Liver (tissue), 9 donors: ENCODE measurements around the gene RAP2C. TPM values are rescaled to one million over a fixed set of nuclear protein-coding genes. Genes with fewer than 3 reads are reported as not detected.

Experiments
- DNase-seq: peaks from one replicate; pipeline ENCODE4 v3.0.0-alpha.2; 2017; ENCODE audit warnings: low spot score
- H3K27ac ChIP-seq, 2 donors: one replicate each; pipeline ENCODE4 v1.7.0; 2013; ENCODE audit warnings: inconsistent platforms in 2 of 2, low read length in 2 of 2, control low read depth in 1 of 2, low read depth in 1 of 2, mild to moderate bottlenecking in 1 of 2
- H3K27me3 ChIP-seq, 4 donors: one replicate each; pipeline versions ENCODE4 v1.6.1 to v1.7.0; 2013; ENCODE audit warnings: low read length in 3 of 4, inconsistent platforms in 1 of 4, mild to moderate bottlenecking in 1 of 4, moderate library complexity in 1 of 4; ENCODE audit not compliant: control insufficient read depth in 4 of 4, insufficient read depth in 4 of 4
- H3K36me3 ChIP-seq, 4 donors: one replicate each; pipeline versions ENCODE4 v1.6.1 to v1.7.0; 2013; ENCODE audit warnings: low read length in 3 of 4, mild to moderate bottlenecking in 3 of 4, low read depth in 1 of 4, moderate library complexity in 1 of 4; ENCODE audit not compliant: control insufficient read depth in 4 of 4, insufficient read depth in 3 of 4
- H3K4me1 ChIP-seq, 4 donors: one replicate each; pipeline versions ENCODE4 v1.6.1 to v1.7.0; 2013; ENCODE audit warnings: low read length in 3 of 4, mild to moderate bottlenecking in 3 of 4, moderate library complexity in 1 of 4; ENCODE audit not compliant: control insufficient read depth in 4 of 4, insufficient read depth in 4 of 4
- H3K4me3 ChIP-seq, 3 donors: one replicate each; pipeline versions ENCODE4 v1.6.1 to v1.7.0; 2013; ENCODE audit warnings: low read length in 3 of 3, control low read depth in 1 of 3, low read depth in 1 of 3, mild to moderate bottlenecking in 1 of 3
- H3K9ac ChIP-seq, 2 donors: one replicate each; pipeline ENCODE4 v1.7.0; 2013; ENCODE audit warnings: low read length in 2 of 2, mild to moderate bottlenecking in 2 of 2, moderate library complexity in 2 of 2, control low read depth in 1 of 2, low read depth in 1 of 2
- H3K9me3 ChIP-seq, 4 donors: one replicate each; pipeline versions ENCODE4 v1.6.1 to v1.7.0; 2013; ENCODE audit warnings: low read length in 3 of 4; ENCODE audit not compliant: control insufficient read depth in 4 of 4
- ATF3 ChIP-seq: IDR thresholded peaks from 2 replicates; pipeline ENCODE4 v1.6.1; 2016; ENCODE audit warnings: antibody characterized with exemption
- EGR1 ChIP-seq, 2 donors: IDR thresholded peaks; 2 replicates each; pipeline ENCODE4 v1.6.1; 2016 to 2018; ENCODE audit warnings: antibody characterized with exemption in 2 of 2, low read depth in 2 of 2
- FOXA1 ChIP-seq: IDR thresholded peaks from 2 replicates; pipeline ENCODE4 v1.6.1; 2016; ENCODE audit warnings: antibody characterized with exemption
- FOXA2 ChIP-seq: IDR thresholded peaks from 2 replicates; pipeline ENCODE4 v1.6.1; 2016; ENCODE audit warnings: antibody characterized with exemption
- GABPA ChIP-seq, 2 donors: IDR thresholded peaks in 1 of 2; conservative IDR thresholded peaks in 1 of 2; 2 replicates each; pipeline ENCODE4 v1.6.1; 2016; ENCODE audit warnings: antibody characterized with exemption in 2 of 2, mild to moderate bottlenecking in 1 of 2, moderate library complexity in 1 of 2
- HNF4A ChIP-seq, 2 donors: conservative IDR thresholded peaks; 2 replicates each; pipeline ENCODE4 v1.6.1; 2016; ENCODE audit warnings: antibody characterized with exemption in 2 of 2, mild to moderate bottlenecking in 2 of 2
- HNF4G ChIP-seq: IDR thresholded peaks from 2 replicates; pipeline ENCODE4 v1.6.1; 2016; ENCODE audit warnings: antibody characterized with exemption
- JUND ChIP-seq, 2 donors: IDR thresholded peaks; 2 replicates each; pipeline ENCODE4 v1.6.1; 2016; ENCODE audit warnings: antibody characterized with exemption in 2 of 2
- MAX ChIP-seq: IDR thresholded peaks from 2 replicates; pipeline ENCODE4 v1.6.1; 2016; ENCODE audit warnings: antibody characterized with exemption
- NR2F2 ChIP-seq: IDR thresholded peaks from 2 replicates; pipeline ENCODE4 v1.6.1; 2016; ENCODE audit warnings: antibody characterized with exemption
- RAD21 ChIP-seq, 2 donors: IDR thresholded peaks; 2 replicates each; pipeline ENCODE4 v1.6.1; 2016; ENCODE audit warnings: antibody characterized with exemption in 2 of 2, mild to moderate bottlenecking in 2 of 2
- REST ChIP-seq: IDR thresholded peaks from 2 replicates; pipeline ENCODE4 v1.6.1; 2016; ENCODE audit warnings: antibody characterized with exemption, mild to moderate bottlenecking
- RXRA ChIP-seq, 2 donors: IDR thresholded peaks; 2 replicates each; pipeline ENCODE4 v1.6.1; 2017 to 2018; ENCODE audit warnings: antibody characterized with exemption in 2 of 2, mild to moderate bottlenecking in 1 of 2
- SP1 ChIP-seq: IDR thresholded peaks from 2 replicates; pipeline ENCODE4 v1.6.1; 2018; ENCODE audit warnings: antibody characterized with exemption, mild to moderate bottlenecking
- TAF1 ChIP-seq: conservative IDR thresholded peaks from 2 replicates; pipeline ENCODE4 v1.6.1; 2016; ENCODE audit warnings: antibody characterized with exemption, mild to moderate bottlenecking
- YY1 ChIP-seq: IDR thresholded peaks from 2 replicates; pipeline ENCODE4 v1.6.1; 2016; ENCODE audit warnings: antibody characterized with exemption, mild to moderate bottlenecking
- WGBS: extraction: QIAGEN DNeasy Blood & Tissue Kit; methylation state at CpG from one replicate; pipeline ENCODE4 v1.1.7; 2013; 5-methylcytosine and 5-hydroxymethylcytosine counted together
- polyA plus RNA-seq, 2 donors: library from polyadenylated mRNA; stranded (reverse) in 1 of 2; unstranded in 1 of 2; fragments of 200-250 nt in 1 of 2; fragments of >200 nt in 1 of 2; fragmentation: Nextera tagmentation in 1 of 2; extraction: Ambion mirVana in 1 of 2; gene quantifications; one replicate each; pipeline versions ENCODE4 v1.2.1 to v1.2.3, GENCODE V29; 2013 to 2015
- total RNA-seq, 2 donors: library from RNA; depleted of rRNA; stranded (reverse); fragments of >200 nt; gene quantifications; one replicate each; pipeline ENCODE4 v1.2.3, GENCODE V29; 2014
- TF ChIP-seq, protein P1 (sequence below): fragments of 150-350 bp; IDR thresholded peaks from 2 replicates; pipeline ENCODE4 v1.5.1; 2017; ENCODE audit warnings: improper control_type of control experiment, low read depth, low read length; ENCODE audit not compliant: missing input control
- TF ChIP-seq, protein P2 (sequence below): IDR thresholded peaks from 2 replicates; pipeline ENCODE4 v1.6.1; 2016; ENCODE audit warnings: antibody characterized with exemption
- donor health status: healthy.
- donor health status: healthy.
- donor health status: healthy.
- donor health status: healthy.
- donor health status: healthy.

RAP2C gene
- total and polyA plus RNA-seq, 4 donors, result 12.6 to 35.3 (median 19.3) TPM

DNA sequence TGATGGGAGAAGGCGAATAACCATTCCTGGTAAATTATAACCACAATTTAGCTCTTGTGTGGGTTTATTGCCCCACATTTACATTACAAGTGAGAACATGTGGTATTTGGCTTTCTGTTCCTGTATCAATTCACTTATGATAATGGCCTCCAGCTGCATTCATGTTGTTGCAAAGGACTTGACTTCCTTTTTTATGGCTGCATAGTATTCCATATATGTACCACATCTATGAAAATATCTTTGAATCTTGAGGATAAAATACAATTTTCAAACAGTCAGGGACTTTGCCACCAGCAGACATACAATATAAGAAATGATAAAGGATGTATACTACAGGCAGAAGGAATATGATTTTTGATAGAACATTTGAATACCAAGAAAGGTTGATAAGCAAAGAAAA is 27.3 kb downstream of the RAP2C start:
- H3K36me3 ChIP-seq, result no peaks in the 10 kb centered on the region
- TF ChIP-seq JUND (IDR thresholded peaks at IDR 0.05) (no peak), TAF1 (no peak), HNF4A (conservative IDR thresholded peaks at IDR 0.05) (no peak), EGR1 (IDR thresholded peaks at IDR 0.05; ENCODE audit: low read depth in 2 of 2) (no peak), SP1 (no peak)
- TF ChIP-seq, protein P1, sequence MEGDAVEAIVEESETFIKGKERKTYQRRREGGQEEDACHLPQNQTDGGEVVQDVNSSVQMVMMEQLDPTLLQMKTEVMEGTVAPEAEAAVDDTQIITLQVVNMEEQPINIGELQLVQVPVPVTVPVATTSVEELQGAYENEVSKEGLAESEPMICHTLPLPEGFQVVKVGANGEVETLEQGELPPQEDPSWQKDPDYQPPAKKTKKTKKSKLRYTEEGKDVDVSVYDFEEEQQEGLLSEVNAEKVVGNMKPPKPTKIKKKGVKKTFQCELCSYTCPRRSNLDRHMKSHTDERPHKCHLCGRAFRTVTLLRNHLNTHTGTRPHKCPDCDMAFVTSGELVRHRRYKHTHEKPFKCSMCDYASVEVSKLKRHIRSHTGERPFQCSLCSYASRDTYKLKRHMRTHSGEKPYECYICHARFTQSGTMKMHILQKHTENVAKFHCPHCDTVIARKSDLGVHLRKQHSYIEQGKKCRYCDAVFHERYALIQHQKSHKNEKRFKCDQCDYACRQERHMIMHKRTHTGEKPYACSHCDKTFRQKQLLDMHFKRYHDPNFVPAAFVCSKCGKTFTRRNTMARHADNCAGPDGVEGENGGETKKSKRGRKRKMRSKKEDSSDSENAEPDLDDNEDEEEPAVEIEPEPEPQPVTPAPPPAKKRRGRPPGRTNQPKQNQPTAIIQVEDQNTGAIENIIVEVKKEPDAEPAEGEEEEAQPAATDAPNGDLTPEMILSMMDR, result no peak
- TF ChIP-seq, protein P2, sequence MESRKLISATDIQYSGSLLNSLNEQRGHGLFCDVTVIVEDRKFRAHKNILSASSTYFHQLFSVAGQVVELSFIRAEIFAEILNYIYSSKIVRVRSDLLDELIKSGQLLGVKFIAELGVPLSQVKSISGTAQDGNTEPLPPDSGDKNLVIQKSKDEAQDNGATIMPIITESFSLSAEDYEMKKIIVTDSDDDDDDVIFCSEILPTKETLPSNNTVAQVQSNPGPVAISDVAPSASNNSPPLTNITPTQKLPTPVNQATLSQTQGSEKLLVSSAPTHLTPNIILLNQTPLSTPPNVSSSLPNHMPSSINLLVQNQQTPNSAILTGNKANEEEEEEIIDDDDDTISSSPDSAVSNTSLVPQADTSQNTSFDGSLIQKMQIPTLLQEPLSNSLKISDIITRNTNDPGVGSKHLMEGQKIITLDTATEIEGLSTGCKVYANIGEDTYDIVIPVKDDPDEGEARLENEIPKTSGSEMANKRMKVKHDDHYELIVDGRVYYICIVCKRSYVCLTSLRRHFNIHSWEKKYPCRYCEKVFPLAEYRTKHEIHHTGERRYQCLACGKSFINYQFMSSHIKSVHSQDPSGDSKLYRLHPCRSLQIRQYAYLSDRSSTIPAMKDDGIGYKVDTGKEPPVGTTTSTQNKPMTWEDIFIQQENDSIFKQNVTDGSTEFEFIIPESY, result no peak
- H3K9me3 ChIP-seq, result no peaks in the 10 kb centered on the region
- no peaks in the 10 kb centered on the region for H3K27me3 ChIP-seq
- H3K9ac ChIP-seq, result no peak overlapping the region
- no peak overlapping the region for H3K4me3 ChIP-seq
- WGBS, result 84% methylated on average over 1 of the region's 1 CpG
- no peaks in the 10 kb centered on the region for H3K4me1 ChIP-seq
- no peak for DNase-seq
- H3K27ac ChIP-seq, result no peak overlapping the region

DNA sequence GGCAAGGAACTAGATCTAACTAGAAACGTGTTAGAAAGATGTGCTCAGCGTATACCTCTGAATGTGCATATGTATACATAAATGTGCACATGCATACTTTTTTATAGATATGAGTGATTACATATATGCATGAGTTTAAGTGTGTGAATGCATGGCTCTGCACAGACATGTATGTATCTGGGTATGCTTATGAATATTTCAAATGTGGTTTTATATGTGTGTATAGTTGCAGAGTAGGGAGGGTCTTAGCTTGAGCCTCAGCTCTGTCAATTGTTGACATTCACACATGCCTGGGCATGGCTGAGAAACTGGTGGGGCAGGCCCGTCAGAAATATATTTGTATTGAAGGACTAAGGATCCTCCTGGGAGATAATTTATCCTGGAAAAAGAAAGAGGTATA is 31.1 kb downstream of the RAP2C start:
- H3K27ac ChIP-seq, result no peak overlapping the region
- 93% methylated on average over 3 of the region's 3 CpGs for WGBS
- H3K36me3 ChIP-seq, result no peaks in the 10 kb centered on the region
- peaks cover 0 to 1% (median 0%) of the 10 kb centered on the region in 4 donors for H3K27me3 ChIP-seq
- no peaks in the 10 kb centered on the region for H3K9me3 ChIP-seq
- TF ChIP-seq GABPA (IDR thresholded peaks at IDR 0.05 in 1 of 2, conservative IDR thresholded peaks at IDR 0.05 in 1 of 2) (no peak), HNF4G (no peak), RAD21 (IDR thresholded peaks at IDR 0.05) (no peak), SP1 (no peak), HNF4A (conservative IDR thresholded peaks at IDR 0.05) (no peak), RXRA (IDR thresholded peaks at IDR 0.05) (no peak), MAX (no peak), TAF1 (no peak), FOXA2 (no peak), YY1 (no peak), EGR1 (IDR thresholded peaks at IDR 0.05; ENCODE audit: low read depth in 2 of 2) (no peak), ATF3 (no peak), JUND (IDR thresholded peaks at IDR 0.05) (no peak), NR2F2 (no peak), REST (no peak), FOXA1 (no peak)
- TF ChIP-seq, protein P1, result no peak
- TF ChIP-seq, protein P2, result no peak
- no peaks in the 10 kb centered on the region for H3K4me1 ChIP-seq
- no peak overlapping the region for H3K9ac ChIP-seq
- no peak overlapping the region for H3K4me3 ChIP-seq
- no peak for DNase-seq
